Measurements from ENCODE around the gene VPS33B. TPM values are rescaled to one million over a fixed set of nuclear protein-coding genes. Genes with fewer than 3 reads are reported as not detected.

VPS33B gene
- total and polyA plus RNA-seq, 2 of the 8 experiments (the other 6 are each of a cell fraction or from before 2014, with no cell fraction given) = 11.8 to 17.3 TPM

DNA sequence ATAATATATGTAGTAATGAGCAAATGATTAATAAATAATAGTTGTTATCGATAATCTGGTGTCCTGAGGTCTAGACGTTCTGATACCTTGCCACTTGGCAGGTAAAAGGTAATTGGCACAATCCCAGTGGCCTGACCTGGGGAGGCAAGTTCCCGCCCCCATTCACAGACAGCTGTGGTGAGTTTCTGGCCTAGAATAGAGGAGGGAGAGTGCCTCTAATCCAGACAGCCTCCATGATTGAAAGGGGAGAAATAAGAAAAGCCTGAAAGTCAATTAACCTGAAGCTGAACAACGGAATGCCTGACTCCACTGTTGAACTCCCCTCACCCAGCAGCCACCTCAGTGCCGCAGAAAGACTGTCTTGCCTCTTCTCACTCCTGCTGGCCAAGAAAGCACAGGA lies 39.6 kb upstream of the VPS33B start (continued):
- TF ChIP-seq SUZ12 (IDR thresholded peaks at IDR 0.05; ENCODE audit: low read length) = no peak

Data from H1 (cell line).